GM12801 (cell line): ENCODE measurements around the gene ERCC8.

ENCODE experiments used
- CTCF ChIP-seq: IDR thresholded peaks from one replicate; pipeline ENCODE4 v1.5.1; 2011; ENCODE audit warnings: control low read depth; ENCODE audit not compliant: insufficient read length; ENCODE audit errors: extremely low read depth

ERCC8 gene

GRCh38 chr5:60955239-60955638 lies 10.4 kb upstream of the ERCC8 start:
- TF ChIP-seq CTCF = no peak

GRCh38 chr5:60948738-60949137 lies 3.9 kb upstream of the ERCC8 start:
- no peak for TF ChIP-seq CTCF

DNA sequence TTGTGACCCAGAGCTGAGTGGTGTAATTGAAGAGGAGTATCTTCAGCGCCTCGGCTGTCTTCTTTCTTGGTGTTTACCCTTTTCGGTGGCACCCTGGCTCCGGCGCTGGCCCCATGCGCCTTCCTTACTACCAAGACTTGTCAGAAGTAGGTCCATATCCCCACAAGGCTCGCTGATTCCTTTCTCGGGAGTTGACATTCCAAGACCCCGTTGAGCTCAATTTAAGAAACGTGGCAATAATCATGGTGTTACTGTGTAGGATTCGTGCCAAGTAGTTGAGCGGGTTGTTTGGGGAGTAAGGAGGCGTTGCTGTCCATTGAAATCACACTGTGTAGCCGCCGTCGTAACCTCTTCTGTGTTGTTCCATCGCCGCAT lies 930 bp upstream of the ERCC8 start:
- no peak for TF ChIP-seq CTCF

DNA sequence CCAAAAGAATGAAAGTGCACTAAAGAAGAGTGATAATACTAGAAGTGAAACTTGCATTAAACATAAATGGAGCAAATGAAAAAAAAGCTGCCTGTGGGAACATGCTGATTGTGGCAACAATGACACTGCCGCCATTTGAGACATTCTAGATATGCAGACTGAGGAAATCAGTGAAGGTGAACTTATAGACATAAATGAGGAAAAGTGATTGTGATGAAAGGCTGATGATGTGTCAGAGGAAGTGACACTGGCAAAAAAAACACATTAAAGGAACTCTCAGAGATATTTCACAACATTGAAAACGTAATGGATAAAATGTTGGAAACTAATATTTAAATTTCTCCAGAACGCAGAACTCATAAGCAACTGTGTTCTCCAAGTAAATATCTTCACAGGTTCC lies 1.2 kb downstream of the ERCC8 start:
- TF ChIP-seq CTCF = no peak

DNA sequence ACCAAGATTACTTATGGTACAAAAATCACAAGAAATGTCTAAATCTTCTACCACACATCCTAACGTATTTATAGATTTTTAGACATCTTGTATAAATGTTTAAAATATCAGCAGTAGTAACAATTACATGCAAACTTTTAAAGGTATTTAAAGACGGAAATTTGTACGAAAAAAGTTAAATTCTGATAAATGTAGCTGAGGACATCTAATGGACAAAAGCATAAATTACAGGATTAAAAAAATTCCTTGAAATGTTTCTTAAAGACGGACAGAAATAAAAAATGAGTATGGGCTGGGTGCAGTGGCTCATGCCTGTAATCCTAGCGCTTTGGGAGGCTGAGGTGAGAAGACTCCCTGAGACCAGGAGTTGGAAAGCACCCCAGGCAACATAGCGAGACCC lies 15.8 kb downstream of the ERCC8 start:
- TF ChIP-seq CTCF = no peak

- TF ChIP-seq CTCF = no peak
Observed at GRCh38 chr5:60927450-60927849, 17.4 kb downstream of the ERCC8 start.

- no peak for TF ChIP-seq CTCF
Observed at GRCh38 chr5:60918466-60918865, 26.4 kb downstream of the ERCC8 start.

- no peak for TF ChIP-seq CTCF
Observed at GRCh38 chr5:60916646-60917045, 28.2 kb downstream of the ERCC8 start.
